Stimulated activated effector memory CD8-positive, alpha-beta T cell treated with anti-CD3 and anti-CD28 coated beads, Interleukin-12 subunit alpha, Interleukin-12 subunit beta, amount 100 ng/mL, for 72 hours (primary cell): ENCODE data around the gene UBL5.

Source experiments
- ATAC-seq: fragments of 150-1000 bp; cut with Tn5 transposase; 2 replicates; pipeline ENCODE4 v1.10.0; 2021
- DNase-seq, 2 donors: peaks; one replicate each; pipeline ENCODE4 v3.0.0; 2021 to 2022; ENCODE audit warnings: low spot score in 2 of 2
- H3K27ac Mint-ChIP-seq: one replicate; pipeline ENCODE4 v1.8.0; 2022; ENCODE audit warnings: mild to moderate bottlenecking, mixed read lengths
- H3K36me3 Mint-ChIP-seq: one replicate; pipeline ENCODE4 v1.8.0; 2022; ENCODE audit warnings: mild to moderate bottlenecking, mixed read lengths
- H3K4me1 Mint-ChIP-seq: one replicate; pipeline ENCODE4 v1.8.0; 2022; ENCODE audit warnings: mixed read lengths
- H3K4me3 Mint-ChIP-seq: one replicate; pipeline ENCODE4 v1.8.0; 2022; ENCODE audit warnings: mild to moderate bottlenecking, mixed read lengths
- H3K9me3 Mint-ChIP-seq: one replicate; pipeline ENCODE4 v1.8.0; 2022; ENCODE audit warnings: mixed read lengths

UBL5 gene

DNA sequence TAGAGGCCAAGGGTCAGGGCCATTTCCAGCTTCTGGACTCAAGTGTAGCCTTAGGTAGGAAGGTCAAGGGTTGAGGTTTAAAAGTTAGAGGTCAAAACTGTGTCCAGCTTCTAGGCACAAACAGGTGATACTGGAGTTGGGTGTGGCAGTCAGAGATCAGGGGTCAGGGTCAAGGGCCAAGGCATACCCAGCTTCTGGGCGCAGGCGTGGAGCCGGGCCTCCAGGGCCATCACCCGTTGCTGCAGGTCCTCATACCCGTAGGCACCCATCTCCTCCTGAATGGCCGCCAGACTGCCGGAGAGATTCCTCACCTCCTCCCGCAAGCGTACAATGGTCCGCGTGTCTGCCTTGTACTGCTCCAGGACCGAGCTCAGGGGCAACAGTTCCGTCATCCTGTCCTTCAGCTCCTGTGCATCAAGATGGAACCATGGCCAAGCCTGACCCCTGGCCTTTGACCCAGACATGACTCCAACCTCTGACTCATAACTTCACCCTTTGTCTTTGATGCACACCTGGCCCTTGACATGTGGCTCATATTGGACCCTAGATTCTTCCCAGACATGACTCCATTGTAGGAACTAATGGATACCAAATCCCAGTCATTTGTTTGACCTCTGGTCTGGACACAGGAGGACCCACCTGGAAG, 29.5 kb downstream of the UBL5 start:
- ATAC-seq = no peak
- Mint-ChIP-seq H3K9me3 (no peaks in the 10 kb centered on the region), H3K36me3 (no peaks in the 10 kb centered on the region), H3K4me3 (peak overlapping the region; percentile 59), H3K27ac (peak overlapping the region; percentile 89), H3K4me1 (peaks cover 51% of the 10 kb centered on the region)
- DNase-seq = no peak

DNA sequence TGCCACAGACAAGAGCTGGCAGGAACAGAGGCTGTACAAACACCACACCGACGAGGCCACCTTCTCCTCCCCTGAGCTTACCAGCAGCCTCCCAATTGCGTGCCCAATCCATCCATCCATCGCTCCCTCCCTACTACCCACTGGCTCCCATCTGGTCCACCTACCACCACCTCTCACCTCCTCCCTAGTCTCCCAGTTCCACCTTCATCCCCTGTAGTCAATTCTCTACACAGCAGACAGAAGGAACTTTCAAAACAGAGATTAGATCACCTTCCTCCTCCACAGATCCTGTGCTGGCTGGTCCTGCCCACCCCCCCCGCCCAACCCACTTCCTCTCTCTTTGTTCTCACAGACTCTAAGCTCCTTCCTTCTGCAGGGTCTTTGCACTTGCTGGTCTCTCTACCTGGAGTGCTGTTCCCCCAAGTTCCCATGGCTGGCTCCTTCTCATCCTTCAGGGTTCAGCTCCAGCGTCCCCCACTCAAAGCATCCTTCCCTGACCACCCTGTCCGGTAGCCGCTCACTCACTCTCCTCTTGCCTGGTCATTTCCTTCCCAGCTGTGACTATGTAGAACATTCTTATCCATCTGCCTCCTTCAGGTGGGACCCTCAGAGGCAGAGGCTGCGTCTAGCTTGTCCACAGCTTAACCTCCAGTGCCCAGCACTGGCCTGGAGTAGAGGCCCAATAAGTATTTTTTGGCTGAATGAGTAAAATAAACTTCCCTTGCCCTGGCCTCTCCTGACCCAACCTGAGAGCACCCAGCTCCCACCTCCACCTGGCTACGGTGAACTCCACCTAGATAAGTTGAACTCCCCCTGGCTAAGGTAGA, 30.4 kb downstream of the UBL5 start:
- peak overlapping the region; percentile 89 for H3K27ac Mint-ChIP-seq

DNA sequence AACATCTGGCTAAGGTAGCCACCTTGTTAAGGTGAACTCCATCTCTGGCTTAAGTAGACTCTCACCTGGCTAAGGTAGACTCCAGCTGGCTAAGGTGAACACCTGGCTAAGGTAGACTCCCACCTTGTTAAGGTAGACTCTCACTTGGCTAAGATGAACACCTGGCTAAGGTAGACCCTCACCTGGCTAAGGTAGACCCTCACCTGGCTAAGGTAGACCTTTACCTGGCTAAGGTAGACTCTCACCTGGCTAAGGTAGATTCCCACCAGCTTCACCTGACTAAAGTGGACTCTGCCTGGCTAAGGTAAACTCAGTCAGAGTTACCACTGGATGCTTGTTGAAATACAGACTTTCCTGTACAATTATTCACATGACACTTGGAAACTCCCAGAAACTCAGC, 31.0 kb downstream of the UBL5 start:
- Mint-ChIP-seq H3K4me3 (peak overlapping the region; percentile 59), H3K4me1 (peaks cover 63% of the 10 kb centered on the region), H3K27ac (peak overlapping the region; percentile 89)

More for the DNA sequence above, 30.4 kb downstream of the UBL5 start:
- ATAC-seq (peak; percentile 80), DNase-seq (no peak)
- no peaks in the 10 kb centered on the region for H3K36me3 Mint-ChIP-seq
- H3K4me3 Mint-ChIP-seq = peak overlapping the region; percentile 59
- H3K9me3 Mint-ChIP-seq = no peaks in the 10 kb centered on the region
- peaks cover 60% of the 10 kb centered on the region for H3K4me1 Mint-ChIP-seq

DNA sequence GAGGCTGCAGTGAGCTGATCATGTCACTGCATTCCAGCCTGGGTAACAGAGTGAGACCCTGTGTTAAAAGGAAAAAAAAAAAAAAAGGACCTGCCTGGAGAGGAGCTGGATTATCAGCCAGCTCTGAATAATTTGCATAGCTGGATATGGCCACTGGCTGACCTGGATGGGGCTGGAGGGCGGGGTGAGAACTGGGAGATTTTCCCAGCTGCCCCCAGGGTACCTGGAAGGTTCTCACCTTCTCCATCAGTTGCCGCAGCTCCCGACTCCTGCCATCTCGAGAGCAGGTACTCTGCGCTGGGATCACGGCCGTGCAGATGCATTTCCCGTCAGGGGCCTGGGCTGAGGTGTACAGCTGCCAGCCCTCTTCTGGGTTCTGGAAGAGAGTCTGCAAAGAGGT, 32.7 kb downstream of the UBL5 start:
- Mint-ChIP-seq H3K4me1 (peaks cover 67% of the 10 kb centered on the region), H3K4me3 (no peak overlapping the region), H3K9me3 (no peaks in the 10 kb centered on the region), H3K27ac (no peak overlapping the region), H3K36me3 (no peaks in the 10 kb centered on the region)
- no peak for ATAC-seq
- no peak for DNase-seq

More for the DNA sequence above, 31.0 kb downstream of the UBL5 start:
- Mint-ChIP-seq H3K9me3 (no peaks in the 10 kb centered on the region), H3K36me3 (no peaks in the 10 kb centered on the region)
- ATAC-seq = no peak
- no peak for DNase-seq

DNA sequence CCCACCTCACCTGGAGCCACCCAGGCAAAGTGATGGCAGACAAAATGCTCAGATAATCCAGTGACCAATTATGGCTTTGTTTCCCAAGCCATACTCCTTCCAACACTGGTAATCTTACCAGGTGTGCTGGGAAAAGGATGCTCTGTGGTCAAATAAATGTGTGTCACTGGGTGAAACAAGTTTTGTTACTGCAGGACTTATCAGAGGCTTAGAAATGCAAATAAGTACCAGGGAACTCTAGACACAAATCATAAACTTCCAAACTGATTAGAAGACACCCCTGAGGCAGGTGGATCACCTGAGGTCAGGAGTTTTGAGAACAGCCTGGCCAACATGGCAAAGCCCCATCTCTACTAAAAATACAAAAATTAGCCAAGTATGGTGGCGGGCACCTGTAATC, 33.8 kb downstream of the UBL5 start:
- Mint-ChIP-seq H3K36me3 (no peaks in the 10 kb centered on the region), H3K27ac (peak overlapping the region; percentile 90), H3K9me3 (no peaks in the 10 kb centered on the region), H3K4me1 (peaks cover 74% of the 10 kb centered on the region), H3K4me3 (no peak overlapping the region)
- ATAC-seq = no peak
- DNase-seq = no peak

DNA sequence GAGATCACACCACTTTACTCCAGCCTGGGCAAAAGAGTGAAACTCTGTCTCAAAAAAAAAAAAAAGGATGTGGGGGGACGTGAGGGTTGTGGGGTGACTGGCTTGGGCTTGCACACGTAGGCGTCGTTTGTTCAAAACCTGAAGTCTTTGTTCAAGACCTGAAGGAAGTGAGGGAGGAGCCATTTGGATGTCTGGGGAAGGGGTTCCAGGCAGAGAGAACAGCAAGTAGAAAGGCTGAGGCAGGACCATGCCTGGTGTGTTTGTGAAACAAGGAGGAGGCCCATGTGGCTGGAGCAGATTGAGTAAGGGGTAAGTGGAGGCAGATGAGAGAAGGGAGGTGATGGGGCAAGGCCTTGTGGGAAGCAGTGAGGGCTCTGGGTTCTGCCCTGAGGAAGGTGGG, 35.2 kb downstream of the UBL5 start:
- H3K27ac Mint-ChIP-seq = peak overlapping the region; percentile 90
- no peaks in the 10 kb centered on the region for H3K9me3 Mint-ChIP-seq
- ATAC-seq = peak; percentile 53
- H3K4me3 Mint-ChIP-seq = peak overlapping the region; percentile 58
- H3K36me3 Mint-ChIP-seq = no peaks in the 10 kb centered on the region
- no peak for DNase-seq
- peaks cover 62% of the 10 kb centered on the region for H3K4me1 Mint-ChIP-seq

DNA sequence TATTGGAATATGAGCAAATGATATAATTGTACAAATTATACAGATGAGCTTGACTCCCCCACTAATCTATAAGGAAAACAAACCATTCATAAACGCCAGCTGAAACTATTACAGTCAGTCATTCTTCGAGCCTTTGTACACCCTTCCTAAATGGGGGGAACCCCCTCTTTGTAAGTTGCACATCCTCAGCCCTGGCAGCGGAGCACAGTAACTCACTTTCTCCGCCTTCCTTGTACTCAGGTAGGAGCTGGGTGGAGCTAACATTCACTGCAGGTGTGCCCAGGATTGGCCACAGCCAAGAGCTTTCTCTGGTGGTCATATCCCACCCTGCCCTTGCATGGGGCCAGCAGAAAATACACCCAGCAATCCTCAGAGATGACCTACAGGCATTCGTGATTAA, 36.0 kb downstream of the UBL5 start:
- Mint-ChIP-seq H3K4me1 (peaks cover 54% of the 10 kb centered on the region), H3K9me3 (no peaks in the 10 kb centered on the region), H3K27ac (peak overlapping the region; percentile 90), H3K36me3 (no peaks in the 10 kb centered on the region), H3K4me3 (peak overlapping the region; percentile 58)
- ATAC-seq = no peak
- no peak for DNase-seq

DNA sequence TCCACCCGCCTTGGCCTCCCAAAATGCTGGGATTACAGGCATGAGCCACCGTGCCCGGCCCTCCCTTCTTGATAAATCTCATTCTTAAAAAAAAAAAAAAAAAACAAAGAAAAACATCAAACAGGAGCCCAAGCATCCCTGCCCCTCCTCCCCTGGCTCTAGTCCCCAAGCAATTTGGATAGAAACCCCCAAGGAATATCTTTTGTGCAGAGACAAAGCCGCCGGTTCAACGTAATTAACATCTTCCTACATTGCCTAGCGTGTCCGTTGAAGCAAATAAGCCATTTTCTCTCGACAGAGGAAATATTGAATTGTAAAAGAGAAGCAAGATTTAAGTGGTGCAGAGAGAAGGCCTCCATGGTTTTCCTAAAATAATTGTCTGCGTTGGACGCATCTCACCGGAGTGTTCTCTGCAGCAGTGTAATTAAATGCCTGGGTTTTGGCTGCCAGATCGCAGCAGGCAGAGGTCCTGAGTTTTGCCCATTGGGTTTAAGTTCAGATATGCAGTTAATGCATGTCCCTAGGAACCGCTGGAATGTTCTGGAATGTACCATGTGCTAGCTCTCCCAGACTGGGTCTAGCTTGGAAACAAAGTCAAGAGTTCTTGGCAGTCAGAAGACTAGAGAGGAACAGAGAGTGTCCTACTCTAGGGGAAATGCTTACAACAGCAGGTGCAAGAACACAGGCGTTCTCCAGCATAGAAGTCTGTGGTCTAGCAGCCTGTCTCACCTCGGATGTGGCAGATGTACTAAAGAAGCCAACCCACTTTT, 38.2 kb downstream of the UBL5 start:
- Mint-ChIP-seq H3K27ac (peak overlapping the region; percentile 60), H3K9me3 (no peaks in the 10 kb centered on the region), H3K4me3 (no peak overlapping the region), H3K4me1 (peaks cover 42% of the 10 kb centered on the region), H3K36me3 (no peaks in the 10 kb centered on the region)
- DNase-seq (no peak), ATAC-seq (peak; percentile 84)

DNA sequence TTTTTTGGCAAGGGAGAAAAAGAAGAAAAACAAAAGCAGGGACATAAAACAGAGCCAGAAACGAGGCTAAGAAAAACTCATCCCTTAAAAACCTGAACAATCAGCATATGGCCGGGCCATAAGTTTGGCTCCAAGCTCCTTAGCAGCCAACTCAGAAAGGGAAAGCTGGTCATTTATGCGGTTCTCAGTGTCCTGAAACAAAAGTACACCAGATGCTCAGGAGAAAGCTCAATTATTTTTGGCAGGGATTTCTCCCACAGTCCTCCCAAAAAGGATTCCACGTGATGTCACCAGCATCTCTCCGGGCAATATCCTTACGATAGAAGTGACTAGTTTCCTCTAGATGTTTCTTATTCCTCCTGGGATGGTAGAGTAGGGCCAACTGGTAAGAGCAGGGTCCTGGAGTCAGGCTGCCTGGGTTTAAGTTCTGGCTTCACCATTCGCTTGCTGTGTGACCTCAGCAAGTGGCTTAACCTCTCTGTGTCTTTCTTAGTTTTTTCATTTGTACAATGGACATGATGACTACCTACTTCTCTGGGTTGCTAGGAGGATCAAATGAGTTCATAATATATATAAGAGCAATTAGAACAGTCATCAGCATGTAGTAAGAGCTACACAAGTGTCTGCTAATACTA, 41.4 kb downstream of the UBL5 start:
- Mint-ChIP-seq H3K9me3 (no peaks in the 10 kb centered on the region), H3K27ac (no peak overlapping the region), H3K4me1 (peaks cover 17% of the 10 kb centered on the region), H3K4me3 (no peak overlapping the region), H3K36me3 (no peaks in the 10 kb centered on the region)
- DNase-seq (no peak), ATAC-seq (no peak)

DNA sequence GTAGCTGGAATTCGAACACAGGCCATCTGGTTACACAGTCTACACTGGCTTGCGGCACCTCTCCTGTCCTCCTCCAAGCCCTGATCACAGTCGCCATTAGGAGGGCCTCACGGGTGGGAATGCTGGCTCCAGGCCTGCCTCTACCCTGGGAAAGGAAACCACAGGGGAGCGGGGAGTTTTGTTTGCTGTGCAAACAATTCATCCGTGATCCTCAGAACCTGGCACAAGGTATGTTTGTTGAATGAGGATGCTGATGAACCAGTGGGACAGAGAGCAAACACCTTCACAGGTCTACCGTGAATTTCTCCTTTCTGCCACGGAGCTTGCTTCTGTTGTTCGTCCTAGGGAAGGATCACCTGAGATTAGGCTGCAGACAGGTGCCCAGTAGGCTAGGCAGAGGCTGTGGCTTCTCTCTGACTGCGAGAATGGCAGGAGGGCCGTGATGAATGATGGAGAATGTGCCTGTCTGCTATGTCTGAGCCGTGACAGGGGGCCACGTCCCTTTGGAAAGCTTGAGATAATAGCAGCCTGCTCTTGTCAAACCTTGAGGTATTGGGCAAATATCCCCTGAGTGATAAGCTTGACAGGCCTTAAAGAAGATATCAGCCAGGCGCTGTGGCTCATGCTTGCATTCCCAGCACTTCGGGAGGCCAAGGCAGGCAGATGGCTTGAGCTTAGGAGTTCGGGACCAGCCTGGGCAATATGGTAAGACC, 44.1 kb downstream of the UBL5 start:
- Mint-ChIP-seq H3K4me1 (peaks cover under 1% of the 10 kb centered on the region), H3K4me3 (no peak overlapping the region), H3K36me3 (no peaks in the 10 kb centered on the region), H3K27ac (no peak overlapping the region), H3K9me3 (no peaks in the 10 kb centered on the region)
- DNase-seq (no peak), ATAC-seq (no peak)

DNA sequence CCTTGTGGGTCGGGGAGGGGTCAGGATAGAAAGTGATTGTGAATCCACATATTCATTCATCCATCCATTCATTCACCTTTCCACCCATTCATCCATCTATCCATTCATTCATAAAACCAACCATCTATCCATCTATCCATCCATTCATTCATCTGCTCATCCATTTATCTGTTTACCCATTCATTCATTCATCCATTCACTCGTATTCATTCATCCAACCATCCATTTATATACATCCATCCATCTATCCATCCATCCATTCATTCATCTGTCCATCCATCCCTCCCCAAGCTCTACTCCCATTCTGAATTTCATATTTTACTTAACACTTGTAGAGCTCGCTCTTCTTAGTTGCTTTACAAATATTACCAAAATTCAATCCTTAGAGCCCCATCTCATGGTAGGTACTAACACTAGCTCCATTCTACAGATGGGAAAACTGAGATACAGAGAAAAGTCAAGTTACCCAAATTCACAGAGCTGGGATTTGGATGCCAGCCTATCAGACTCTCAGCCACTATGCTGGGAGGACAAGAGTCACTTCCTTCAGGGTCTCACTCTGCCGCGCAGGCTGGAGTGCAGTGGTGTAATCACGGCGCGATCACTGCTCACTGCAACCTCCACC, 45.0 kb downstream of the UBL5 start:
- Mint-ChIP-seq H3K27ac (no peak overlapping the region), H3K36me3 (no peaks in the 10 kb centered on the region), H3K9me3 (no peaks in the 10 kb centered on the region), H3K4me3 (no peak overlapping the region), H3K4me1 (no peaks in the 10 kb centered on the region)
- no peak for ATAC-seq
- no peak for DNase-seq

DNA sequence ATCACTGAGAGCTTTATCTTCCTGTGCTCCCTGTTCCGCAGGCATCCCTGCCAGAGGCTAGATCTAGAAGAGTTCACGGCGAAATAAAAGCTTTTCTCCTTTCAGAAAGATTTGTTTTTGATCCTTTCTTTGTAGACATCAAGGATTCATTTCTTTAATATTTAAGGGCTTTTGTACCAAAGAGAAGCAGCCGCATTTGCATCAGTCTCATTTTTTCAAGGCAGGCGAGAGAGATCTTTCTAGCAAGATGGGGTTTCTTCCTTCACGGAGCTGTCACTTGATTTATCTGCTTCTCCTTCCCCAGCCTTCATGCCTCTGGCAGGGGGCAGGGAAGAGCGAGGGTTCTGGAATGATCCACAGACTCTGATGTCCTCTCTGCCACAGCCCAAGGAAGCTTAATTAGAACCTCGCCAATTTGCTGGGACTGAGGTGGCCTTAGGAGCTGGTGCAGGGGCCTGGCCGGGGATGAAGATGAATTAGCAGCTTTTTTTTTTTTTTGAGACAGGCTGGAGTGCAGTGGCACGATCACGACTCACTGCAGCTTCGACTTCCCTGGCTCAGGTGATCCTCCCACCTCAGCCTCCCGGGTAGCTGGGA, 47.4 kb downstream of the UBL5 start:
- DNase-seq = no peak
- Mint-ChIP-seq H3K36me3 (no peaks in the 10 kb centered on the region), H3K4me3 (no peak overlapping the region), H3K9me3 (no peaks in the 10 kb centered on the region), H3K27ac (no peak overlapping the region), H3K4me1 (no peaks in the 10 kb centered on the region)
- ATAC-seq = no peak

DNA sequence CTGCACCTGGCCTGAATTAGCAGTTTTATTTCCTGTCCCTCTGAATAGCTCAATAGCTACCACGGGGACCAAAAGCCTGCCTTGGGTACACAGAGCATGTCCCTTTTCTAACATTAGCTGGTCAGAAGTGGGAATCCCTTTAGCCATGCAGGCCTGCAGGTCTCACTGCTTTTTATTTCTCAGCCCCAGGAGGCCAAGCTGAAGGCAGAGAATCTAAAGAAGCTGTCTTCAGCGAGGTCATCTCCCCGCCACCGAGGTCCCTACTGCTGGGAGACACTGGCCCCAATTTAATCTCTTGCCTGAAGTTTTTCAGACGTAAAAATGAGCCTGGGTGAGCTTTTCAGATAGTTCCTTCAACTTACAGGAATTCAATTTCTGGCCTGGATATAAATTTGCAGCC, 48.1 kb downstream of the UBL5 start:
- Mint-ChIP-seq H3K4me1 (no peaks in the 10 kb centered on the region), H3K9me3 (no peaks in the 10 kb centered on the region), H3K27ac (no peak overlapping the region), H3K36me3 (no peaks in the 10 kb centered on the region), H3K4me3 (no peak overlapping the region)
- ATAC-seq (no peak), DNase-seq (no peak)
